Activated CD4-positive, alpha-beta memory T cell treated with anti-CD3 and anti-CD28 coated beads, Interleukin-2, amount 10 ng/mL, durations not matched to agents 7 days and 5 days (primary cell): ENCODE measurements around the gene DNAH17. TPM values are rescaled to one million over a fixed set of nuclear protein-coding genes. Genes with fewer than 3 reads are reported as not detected.

Experiments
- CTCF ChIA-PET: fragments of 350-600 bp; sonication (Branson Sonifier 250); formaldehyde crosslinking; loops from one replicate; lab custom pipeline; 2021; ENCODE audit warnings: antibody characterized with exemption, inconsistent platforms; lab: Charles Lee
- POLR2A ChIA-PET: fragments of 350-600 bp; sonication (Branson Sonifier 250); formaldehyde crosslinking; loops from one replicate; lab custom pipeline; 2021; ENCODE audit warnings: antibody characterized with exemption; lab: Charles Lee
- DNase-seq: peaks from one replicate; pipeline ENCODE4 v3.0.0-alpha.2; 2020
- H3K27ac Mint-ChIP-seq: one replicate; pipeline ENCODE4 v1.8.0; 2021; ENCODE audit warnings: mild to moderate bottlenecking, mixed read lengths
- H3K27me3 Mint-ChIP-seq: one replicate; pipeline ENCODE4 v1.8.0; 2021; ENCODE audit warnings: mixed read lengths
- H3K36me3 Mint-ChIP-seq: one replicate; pipeline ENCODE4 v1.8.0; 2021; ENCODE audit warnings: low read depth, mixed read lengths
- H3K4me1 Mint-ChIP-seq: one replicate; pipeline ENCODE4 v1.8.0; 2021; ENCODE audit warnings: mixed read lengths
- H3K4me3 Mint-ChIP-seq: one replicate; pipeline ENCODE4 v1.8.0; 2021; ENCODE audit warnings: mild to moderate bottlenecking, mixed read lengths
- H3K9me3 Mint-ChIP-seq: one replicate; pipeline ENCODE4 v1.8.0; 2021; ENCODE audit warnings: mixed read lengths
- total RNA-seq, 2 experiments: library from RNA; stranded (reverse); gene quantifications; one replicate each; pipeline ENCODE4 v1.2.3, GENCODE V29; 2021

The DNAH17 gene
- total RNA-seq, 2 experiments from 2014 or later, result 0.08 TPM

DNA sequence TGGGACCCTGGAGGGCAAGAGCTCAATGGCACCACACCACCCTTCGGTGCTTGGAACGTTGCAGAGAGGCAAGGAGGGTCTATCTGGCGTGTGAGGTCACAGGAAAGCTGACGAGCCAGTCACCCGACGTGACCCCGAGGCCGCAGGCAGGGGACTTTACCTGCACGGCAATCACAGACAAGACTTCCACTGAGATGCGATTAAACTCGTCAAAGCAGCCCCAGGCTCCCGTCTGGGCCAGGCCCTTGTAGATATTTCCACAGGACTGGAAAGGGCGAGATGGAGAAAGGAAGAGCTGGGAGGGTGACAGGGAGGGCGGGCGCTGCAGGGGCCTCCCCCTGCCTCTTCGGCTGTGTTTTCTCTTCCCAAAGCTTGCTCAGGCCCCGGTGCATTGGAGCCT lies 78.3 kb downstream of the DNAH17 start:
- DNase-seq, result no peak
- peaks cover 1% of the 10 kb centered on the region for H3K4me1 Mint-ChIP-seq
- ChIA-PET POLR2A (no interaction called here), CTCF (no interaction called here)
- H3K36me3 Mint-ChIP-seq, result no peaks in the 10 kb centered on the region
- no peaks in the 10 kb centered on the region for H3K9me3 Mint-ChIP-seq
- H3K27ac Mint-ChIP-seq, result no peak overlapping the region
- no peak overlapping the region for H3K4me3 Mint-ChIP-seq
- H3K27me3 Mint-ChIP-seq, result no peaks in the 10 kb centered on the region

- Mint-ChIP-seq H3K4me1 (peaks cover 1% of the 10 kb centered on the region), H3K27me3 (no peaks in the 10 kb centered on the region), H3K27ac (no peak overlapping the region), H3K9me3 (no peaks in the 10 kb centered on the region), H3K4me3 (no peak overlapping the region), H3K36me3 (no peaks in the 10 kb centered on the region)
- POLR2A ChIA-PET, result interaction anchor here (0.6 to 0.7 kb wide), 3 partner anchors 169 to 344 kb away, joined by 3 read pairs; no protein-coding TSS in a partner anchor
- DNase-seq, result peak; percentile 65
- CTCF ChIA-PET, result interaction anchor here (0.6 to 1.6 kb wide), 15 partner anchors 52 to 1834 kb away, joined by 3 to 17 read pairs (median 3); no protein-coding TSS in a partner anchor
These were observed 80.1 kb downstream of the DNAH17 start for GRCh38 chr17:78497115-78497540.

DNA sequence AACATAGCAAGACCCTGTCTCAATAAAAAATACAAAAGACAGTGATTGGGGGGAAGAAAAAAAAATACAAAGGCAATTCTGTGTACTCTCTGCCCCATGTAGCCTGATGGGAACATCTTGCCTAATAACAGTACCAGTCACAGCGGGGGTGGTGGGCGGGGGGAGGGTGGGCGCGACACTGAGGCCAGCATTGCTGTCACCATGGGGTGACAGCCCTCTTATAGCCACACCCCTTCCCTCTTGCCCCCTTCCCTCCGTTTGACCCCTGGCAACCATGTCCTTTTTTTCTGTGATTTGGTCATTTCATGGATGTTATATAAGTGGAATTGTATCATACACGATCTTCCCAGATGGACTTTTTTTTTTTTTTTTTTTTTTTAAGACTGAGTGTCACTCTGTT lies 80.9 kb downstream of the DNAH17 start:
- ChIA-PET POLR2A (no interaction called here), CTCF (interaction anchor here (0.7 to 1.6 kb wide), 5 partner anchors 51 to 239 kb away, joined by 3 to 17 read pairs (median 7); no protein-coding TSS in a partner anchor)
- no peak for DNase-seq
- Mint-ChIP-seq H3K4me1 (peaks cover 1% of the 10 kb centered on the region), H3K27ac (no peak overlapping the region), H3K4me3 (no peak overlapping the region), H3K9me3 (no peaks in the 10 kb centered on the region), H3K27me3 (no peaks in the 10 kb centered on the region), H3K36me3 (no peaks in the 10 kb centered on the region)

DNA sequence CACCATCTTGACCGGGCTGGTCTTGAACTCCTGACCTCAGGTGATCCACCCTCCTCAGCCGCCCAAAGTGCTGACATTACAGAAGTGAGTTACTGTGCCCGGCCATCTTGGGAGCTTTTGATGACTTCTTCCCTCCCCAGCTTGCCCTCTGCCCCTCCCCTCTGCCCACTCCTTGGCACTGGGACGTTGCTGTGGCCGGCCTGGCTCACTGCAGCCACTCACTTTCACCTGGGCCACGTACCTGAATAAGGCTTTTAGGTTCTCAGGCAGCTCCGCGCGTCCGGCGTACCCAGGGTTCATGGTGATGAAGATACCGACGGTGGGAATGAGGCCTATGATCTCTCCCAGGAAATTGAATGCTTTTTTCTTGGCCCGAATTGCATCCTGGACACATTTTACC lies 81.6 kb downstream of the DNAH17 start:
- Mint-ChIP-seq H3K27ac (no peak overlapping the region), H3K4me1 (peaks cover 1% of the 10 kb centered on the region), H3K4me3 (no peak overlapping the region), H3K9me3 (no peaks in the 10 kb centered on the region), H3K27me3 (no peaks in the 10 kb centered on the region), H3K36me3 (no peaks in the 10 kb centered on the region)
- DNase-seq, result no peak
- CTCF ChIA-PET, result interaction anchor here (1.2 kb wide), 1 partner anchor 13 kb away, joined by 3 read pairs; no protein-coding TSS in a partner anchor
- POLR2A ChIA-PET, result no interaction called here

DNA sequence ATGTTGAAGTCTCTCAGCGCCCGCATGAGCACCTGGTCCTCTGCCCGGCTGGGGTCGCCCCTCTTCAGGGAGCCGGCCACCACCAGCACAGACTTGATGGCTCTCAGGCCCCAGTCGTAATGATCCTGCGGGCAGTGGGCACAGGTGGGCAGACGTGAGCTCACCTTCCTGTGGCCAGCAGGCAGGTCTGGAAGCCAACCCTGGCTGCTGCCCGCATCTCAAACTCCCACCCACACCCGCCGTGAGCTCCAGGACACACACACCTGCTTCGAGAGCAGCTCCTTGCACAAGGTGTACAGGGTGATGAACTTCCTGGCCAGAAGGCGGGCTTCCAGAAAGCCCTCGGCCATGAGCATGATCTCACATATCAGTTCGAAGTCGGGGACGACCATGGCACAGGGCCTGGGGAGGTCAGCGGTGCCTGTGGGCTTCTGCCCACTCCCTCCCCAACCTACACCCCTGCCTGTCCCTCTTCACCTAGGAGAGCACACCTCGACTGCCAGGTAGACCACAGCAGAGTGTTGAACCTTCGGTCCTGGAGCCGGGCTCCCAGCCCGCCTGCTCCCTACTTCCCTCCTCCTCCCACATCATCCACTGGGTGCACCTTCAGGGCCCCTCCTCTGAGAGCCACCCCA lies 82.4 kb downstream of the DNAH17 start:
- Mint-ChIP-seq H3K9me3 (no peaks in the 10 kb centered on the region), H3K4me1 (peaks cover 1% of the 10 kb centered on the region), H3K27me3 (no peaks in the 10 kb centered on the region), H3K36me3 (no peaks in the 10 kb centered on the region), H3K27ac (no peak overlapping the region), H3K4me3 (no peak overlapping the region)
- ChIA-PET POLR2A (no interaction called here), CTCF (interaction anchor here (1.2 kb wide), 1 partner anchor 14 kb away, joined by 3 read pairs; no protein-coding TSS in a partner anchor)
- no peak for DNase-seq

GRCh38 chr17:78493853-78494695 lies 83.1 kb downstream of the DNAH17 start:
- CTCF ChIA-PET, result no interaction called here
- no peaks in the 10 kb centered on the region for H3K36me3 Mint-ChIP-seq
- H3K4me1 Mint-ChIP-seq, result peaks cover 1% of the 10 kb centered on the region
- no peak overlapping the region for H3K4me3 Mint-ChIP-seq
- DNase-seq, result no peak
- no peaks in the 10 kb centered on the region for H3K9me3 Mint-ChIP-seq
- H3K27ac Mint-ChIP-seq, result no peak overlapping the region
- POLR2A ChIA-PET, result interaction anchor here (0.6 kb wide), 1 partner anchor 347 kb away, joined by 3 read pairs; no protein-coding TSS in a partner anchor
- H3K27me3 Mint-ChIP-seq, result no peaks in the 10 kb centered on the region

- Mint-ChIP-seq H3K4me1 (peaks cover 1% of the 10 kb centered on the region), H3K36me3 (no peaks in the 10 kb centered on the region), H3K4me3 (no peak overlapping the region), H3K27ac (no peak overlapping the region), H3K27me3 (no peaks in the 10 kb centered on the region), H3K9me3 (no peaks in the 10 kb centered on the region)
- CTCF ChIA-PET, result no interaction called here
- POLR2A ChIA-PET, result interaction anchor here (0.6 kb wide), 1 partner anchor 348 kb away, joined by 3 read pairs; no protein-coding TSS in a partner anchor
- DNase-seq, result no peak
These were observed 83.7 kb downstream of the DNAH17 start for GRCh38 chr17:78493450-78493849.

DNA sequence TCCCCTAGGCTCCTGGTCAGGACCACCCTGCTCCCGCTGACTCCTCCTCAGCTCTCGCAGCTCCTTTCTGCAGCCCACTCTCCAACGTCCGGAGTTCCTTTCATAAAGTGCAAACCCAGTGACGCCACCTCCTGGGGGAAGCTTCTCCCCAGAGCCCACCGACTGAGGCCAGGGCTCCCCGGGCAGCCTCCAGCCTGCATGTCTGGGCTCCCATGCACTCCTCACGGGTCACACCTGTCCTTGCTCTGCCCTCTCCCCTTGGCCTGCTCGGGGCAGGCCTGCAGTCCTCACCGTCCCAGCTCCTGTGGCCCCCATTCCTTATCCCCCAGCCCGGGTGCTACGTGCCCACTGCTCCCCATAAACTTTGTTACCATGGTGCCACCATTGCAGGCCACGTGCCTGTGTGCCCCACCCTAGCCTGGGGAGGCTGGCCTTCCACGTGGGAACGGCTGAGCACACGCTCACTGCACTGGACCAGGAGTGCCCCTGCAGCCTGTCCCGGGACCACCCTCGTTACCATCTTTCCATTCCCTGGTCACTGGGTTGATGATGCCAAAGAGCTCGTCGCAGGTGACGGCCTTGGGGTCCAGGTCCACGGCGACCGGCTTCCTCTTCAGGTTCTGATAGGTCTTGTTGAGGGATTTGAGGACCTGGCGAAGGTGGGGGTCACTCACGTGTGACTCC lies 84.9 kb downstream of the DNAH17 start:
- Mint-ChIP-seq H3K27ac (no peak overlapping the region), H3K9me3 (no peaks in the 10 kb centered on the region), H3K36me3 (no peaks in the 10 kb centered on the region), H3K27me3 (no peaks in the 10 kb centered on the region), H3K4me1 (peaks cover 1% of the 10 kb centered on the region), H3K4me3 (no peak overlapping the region)
- no peak for DNase-seq
- POLR2A ChIA-PET, result no interaction called here
- CTCF ChIA-PET, result no interaction called here

- no peaks in the 10 kb centered on the region for H3K36me3 Mint-ChIP-seq
- H3K27me3 Mint-ChIP-seq, result no peaks in the 10 kb centered on the region
- H3K27ac Mint-ChIP-seq, result no peak overlapping the region
- H3K4me1 Mint-ChIP-seq, result no peaks in the 10 kb centered on the region
- POLR2A ChIA-PET, result no interaction called here
- H3K4me3 Mint-ChIP-seq, result no peak overlapping the region
- DNase-seq, result no peak
- CTCF ChIA-PET, result no interaction called here
- no peaks in the 10 kb centered on the region for H3K9me3 Mint-ChIP-seq
These were observed 85.7 kb downstream of the DNAH17 start for GRCh38 chr17:78491236-78492115.

DNA sequence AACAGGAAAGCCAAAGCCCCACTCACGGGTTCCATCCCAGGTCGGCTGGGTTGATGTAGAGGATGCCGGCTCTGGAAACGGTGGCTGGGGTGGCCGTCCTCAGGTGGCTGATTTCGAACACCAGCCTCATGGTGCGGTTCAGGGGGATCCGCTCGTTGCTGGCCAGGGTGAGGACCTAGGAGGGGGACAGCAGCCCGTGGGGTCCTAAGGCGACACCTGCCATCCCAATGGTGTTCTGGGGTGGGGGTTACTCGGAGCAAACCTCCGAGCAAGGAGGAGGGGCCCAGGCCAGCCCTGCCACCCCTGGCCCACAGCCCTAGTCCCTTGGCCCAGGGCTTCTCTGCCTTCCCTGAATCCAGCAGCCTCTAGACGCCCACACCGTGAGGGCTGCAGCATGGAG lies 86.5 kb downstream of the DNAH17 start:
- H3K4me1 Mint-ChIP-seq, result no peaks in the 10 kb centered on the region

DNA sequence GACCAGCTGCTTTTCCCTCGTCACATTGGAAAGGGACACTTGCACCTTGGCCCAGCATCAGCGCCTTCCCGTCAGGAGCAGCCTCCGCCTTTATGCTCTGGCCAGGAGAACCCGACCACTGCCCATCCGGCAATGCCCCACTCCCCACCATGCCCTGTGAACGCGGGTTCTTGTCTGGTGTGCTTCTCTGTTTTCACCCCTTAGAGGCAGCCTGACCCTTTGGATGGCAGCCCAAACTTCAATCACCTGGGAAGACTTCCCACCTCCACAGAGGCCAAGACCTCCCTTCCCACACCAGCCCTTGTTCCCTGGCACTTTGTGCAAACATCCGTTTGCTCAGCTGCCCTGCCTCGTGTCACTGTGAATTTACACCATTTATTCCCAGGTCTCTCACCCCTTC lies 87.0 kb downstream of the DNAH17 start:
- CTCF ChIA-PET, result no interaction called here
- H3K4me3 Mint-ChIP-seq, result no peak overlapping the region
- H3K4me1 Mint-ChIP-seq, result no peaks in the 10 kb centered on the region
- no peak overlapping the region for H3K27ac Mint-ChIP-seq
- H3K9me3 Mint-ChIP-seq, result no peaks in the 10 kb centered on the region
- no peaks in the 10 kb centered on the region for H3K36me3 Mint-ChIP-seq
- DNase-seq, result no peak
- H3K27me3 Mint-ChIP-seq, result no peaks in the 10 kb centered on the region
- POLR2A ChIA-PET, result no interaction called here

More for the DNA sequence above, 86.5 kb downstream of the DNAH17 start:
- no peak overlapping the region for H3K4me3 Mint-ChIP-seq
- no peak overlapping the region for H3K27ac Mint-ChIP-seq
- no peaks in the 10 kb centered on the region for H3K27me3 Mint-ChIP-seq
- POLR2A ChIA-PET, result no interaction called here
- no peak for DNase-seq
- H3K36me3 Mint-ChIP-seq, result no peaks in the 10 kb centered on the region
- H3K9me3 Mint-ChIP-seq, result no peaks in the 10 kb centered on the region
- CTCF ChIA-PET, result no interaction called here

DNA sequence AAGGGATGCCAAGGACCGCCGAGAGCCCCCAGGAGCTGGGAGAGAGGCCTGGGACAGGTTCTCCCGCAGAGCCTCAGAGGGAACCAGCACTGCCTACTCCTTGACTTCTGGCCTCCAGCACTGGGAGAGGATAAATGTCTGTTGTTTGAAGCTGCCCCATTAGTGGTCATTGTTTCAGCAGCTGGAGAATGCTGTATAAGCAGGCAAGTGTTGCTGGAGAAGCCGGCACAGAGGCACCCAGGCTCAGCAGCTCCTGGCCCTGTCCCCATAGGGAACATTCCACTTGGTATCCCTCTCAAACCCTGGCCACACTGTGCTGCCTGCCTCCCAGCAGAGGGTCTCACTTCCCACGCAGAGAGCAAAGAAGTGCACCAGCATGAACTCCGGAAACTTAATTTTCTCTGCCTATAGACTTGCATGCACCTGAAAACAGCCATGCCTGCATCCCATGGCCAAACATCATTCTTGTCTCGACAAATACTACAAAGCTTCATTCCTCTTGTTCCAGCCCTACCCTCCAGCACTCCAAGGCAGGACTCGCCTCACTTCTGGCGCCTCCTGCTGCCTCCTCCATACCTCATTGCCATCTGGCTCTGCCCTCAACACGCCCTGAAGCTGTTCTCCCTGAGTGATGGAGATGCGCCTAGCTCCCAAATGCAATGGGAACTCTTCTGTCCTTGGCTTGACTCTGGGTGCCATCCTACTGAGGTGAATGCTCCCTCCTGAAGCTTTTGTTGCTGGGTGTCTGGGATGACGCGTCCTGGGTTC lies 88.1 kb downstream of the DNAH17 start:
- Mint-ChIP-seq H3K9me3 (no peaks in the 10 kb centered on the region), H3K4me3 (no peak overlapping the region), H3K36me3 (no peaks in the 10 kb centered on the region), H3K27ac (no peak overlapping the region), H3K27me3 (peaks cover 4% of the 10 kb centered on the region), H3K4me1 (peaks cover 7% of the 10 kb centered on the region)
- ChIA-PET POLR2A (no interaction called here), CTCF (no interaction called here)
- DNase-seq, result no peak
